Islet precursor cell (in vitro differentiated cells): Measurements from ENCODE around the gene ZDHHC14.

Experiments used
- DNase-seq: peaks from one replicate; pipeline ENCODE4 v3.0.0-alpha.2; 2018

Gene ZDHHC14

GRCh38 chr6:157494132-157494710 is 113.2 kb downstream of the ZDHHC14 start:
- no peak for DNase-seq

- DNase-seq, result no peak
These were observed 115.6 kb downstream of the ZDHHC14 start for GRCh38 chr6:157496534-157497095.

GRCh38 chr6:157497579-157497978 is 116.6 kb downstream of the ZDHHC14 start:
- DNase-seq, result no peak

GRCh38 chr6:157498817-157499216 is 117.8 kb downstream of the ZDHHC14 start:
- no peak for DNase-seq

- no peak for DNase-seq
These were observed 119.0 kb downstream of the ZDHHC14 start for GRCh38 chr6:157500022-157500421.

GRCh38 chr6:157503018-157503747 is 122.2 kb downstream of the ZDHHC14 start:
- DNase-seq, result no peak

GRCh38 chr6:157505912-157506491 is 125.0 kb downstream of the ZDHHC14 start:
- no peak for DNase-seq

- DNase-seq, result no peak
These were observed 129.6 kb downstream of the ZDHHC14 start for GRCh38 chr6:157510323-157511188.

GRCh38 chr6:157511682-157512381 is 130.8 kb downstream of the ZDHHC14 start:
- DNase-seq, result no peak

- DNase-seq, result no peak
These were observed 131.3 kb downstream of the ZDHHC14 start for GRCh38 chr6:157512382-157512682.

- DNase-seq, result no peak
These were observed 132.1 kb downstream of the ZDHHC14 start for GRCh38 chr6:157513004-157513603.

- no peak for DNase-seq
These were observed 132.9 kb downstream of the ZDHHC14 start for GRCh38 chr6:157513619-157514485.

GRCh38 chr6:157514659-157515496 is 133.9 kb downstream of the ZDHHC14 start:
- DNase-seq, result peak; percentile 77

- DNase-seq, result no peak
These were observed 135.5 kb downstream of the ZDHHC14 start for GRCh38 chr6:157516319-157517026.

GRCh38 chr6:157517601-157518359 is 136.8 kb downstream of the ZDHHC14 start:
- DNase-seq, result no peak

- DNase-seq, result peak; percentile 76
These were observed 137.6 kb downstream of the ZDHHC14 start for GRCh38 chr6:157518397-157519250.

GRCh38 chr6:157519255-157520116 is 138.5 kb downstream of the ZDHHC14 start:
- no peak for DNase-seq
